Measurements from ENCODE around the gene EVI5. TPM values are rescaled to one million over a fixed set of nuclear protein-coding genes. Genes with fewer than 3 reads are reported as not detected.

EVI5 gene
- total RNA-seq, 1 donor from 2014 or later: 13.7 TPM

DNA sequence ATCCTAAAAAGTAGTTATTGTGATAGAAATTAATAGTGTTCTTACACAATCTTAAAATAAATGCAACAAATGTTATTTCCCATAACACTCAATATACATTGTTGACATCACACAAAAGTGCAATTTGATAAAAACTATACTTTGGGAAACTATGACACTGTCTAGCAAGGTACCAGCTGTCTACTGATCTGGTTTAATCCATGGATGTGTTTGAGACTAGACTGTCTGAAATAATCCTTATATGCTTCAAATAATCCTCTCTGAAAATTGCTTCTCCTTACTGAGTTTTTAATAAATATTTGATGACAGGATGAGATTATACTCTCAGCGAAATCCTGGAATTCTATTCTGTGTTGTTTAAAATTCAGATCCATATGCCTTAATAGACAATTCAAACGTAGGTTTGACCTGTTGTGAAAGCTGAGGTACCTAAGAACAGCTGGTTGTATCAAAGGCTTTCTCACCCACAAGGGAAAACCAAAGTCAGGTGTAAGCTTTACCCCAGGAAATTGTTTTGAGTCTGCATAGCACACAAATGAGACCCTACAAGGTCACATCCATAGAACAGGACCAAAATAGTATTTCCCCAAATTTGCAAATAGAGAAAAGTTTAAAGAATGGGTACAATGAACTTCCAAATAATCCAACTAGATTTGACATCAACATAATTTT, 289.4 kb downstream of the EVI5 start:
- no peak overlapping the region for H2AFZ ChIP-seq (replicated peaks)
- H3K4me3 ChIP-seq: no peak overlapping the region
- no peaks in the 10 kb centered on the region for H3K36me3 ChIP-seq
- peaks cover 14% of the 10 kb centered on the region for H3K27me3 ChIP-seq
- no peaks in the 10 kb centered on the region for H4K20me1 ChIP-seq (ENCODE audit: low read depth)
- no peak for DNase-seq (ENCODE audit: low spot score)
- H3K79me2 ChIP-seq (ENCODE audit: low read depth): no peaks in the 10 kb centered on the region
- H3K36me3 Mint-ChIP-seq: no peaks in the 10 kb centered on the region
- TF ChIP-seq CTCF (IDR thresholded peaks at IDR 0.05) (no peak), EZH2 (IDR thresholded peaks at IDR 0.05) (no peak), EZH2phosphoT487 (IDR thresholded peaks at IDR 0.05) (no peak)
- no peaks in the 10 kb centered on the region for H3F3A ChIP-seq (ENCODE audit: low read depth)
- peaks cover 5% of the 10 kb centered on the region for H3K27me3 Mint-ChIP-seq (ENCODE audit: insufficient read depth, low read depth)
- no peak overlapping the region for H3K4me2 ChIP-seq
- H3K9ac ChIP-seq: no peak overlapping the region
- H3K9me3 ChIP-seq (ENCODE audit: low read depth): no peaks in the 10 kb centered on the region
- no peaks in the 10 kb centered on the region for H3K4me1 Mint-ChIP-seq
- no peaks in the 10 kb centered on the region for H3K4me1 ChIP-seq
- H3K4me3 Mint-ChIP-seq: no peak overlapping the region
- no peaks in the 10 kb centered on the region for H3K9me3 Mint-ChIP-seq
- no peak overlapping the region for H3K27ac ChIP-seq
- H3K27ac Mint-ChIP-seq: no peak overlapping the region

GRCh38 chr1:92494485-92495141, 290.3 kb downstream of the EVI5 start:
- H3K4me1 ChIP-seq: no peaks in the 10 kb centered on the region
- Mint-ChIP-seq H3K27me3 (ENCODE audit: insufficient read depth, low read depth) (peaks cover 6% of the 10 kb centered on the region), H3K9me3 (no peaks in the 10 kb centered on the region), H3K4me3 (no peak overlapping the region), H3K27ac (no peak overlapping the region), H3K36me3 (no peaks in the 10 kb centered on the region), H3K4me1 (no peaks in the 10 kb centered on the region)
- H3K27ac ChIP-seq: no peak overlapping the region
- TF ChIP-seq EZH2 (IDR thresholded peaks at IDR 0.05): no peak
- no peak for TF ChIP-seq EZH2phosphoT487 (IDR thresholded peaks at IDR 0.05)
- TF ChIP-seq CTCF (IDR thresholded peaks at IDR 0.05): no peak
- no peaks in the 10 kb centered on the region for H3K36me3 ChIP-seq
- no peak overlapping the region for H2AFZ ChIP-seq (replicated peaks)
- H4K20me1 ChIP-seq (ENCODE audit: low read depth): no peaks in the 10 kb centered on the region
- peaks cover 23% of the 10 kb centered on the region for H3K27me3 ChIP-seq
- H3K79me2 ChIP-seq (ENCODE audit: low read depth): no peaks in the 10 kb centered on the region
- no peak overlapping the region for H3K9ac ChIP-seq
- no peaks in the 10 kb centered on the region for H3F3A ChIP-seq (ENCODE audit: low read depth)
- no peak overlapping the region for H3K4me2 ChIP-seq
- no peaks in the 10 kb centered on the region for H3K9me3 ChIP-seq (ENCODE audit: low read depth)
- H3K4me3 ChIP-seq: no peak overlapping the region
- DNase-seq (ENCODE audit: low spot score): no peak

GRCh38 chr1:92493139-92493538, 291.8 kb downstream of the EVI5 start:
- H3K4me3 Mint-ChIP-seq: no peak overlapping the region
- no peaks in the 10 kb centered on the region for H3K4me1 Mint-ChIP-seq
- Histone ChIP-seq H3K27me3 (peaks cover 38% of the 10 kb centered on the region), H3K27ac (no peak overlapping the region), H3K4me1 (no peaks in the 10 kb centered on the region), H3K36me3 (no peaks in the 10 kb centered on the region), H3K9ac (no peak overlapping the region), H3K79me2 (ENCODE audit: low read depth) (no peaks in the 10 kb centered on the region), H3F3A (ENCODE audit: low read depth) (no peaks in the 10 kb centered on the region), H2AFZ (replicated peaks) (no peak overlapping the region), H3K4me2 (no peak overlapping the region), H3K4me3 (no peak overlapping the region), H3K9me3 (ENCODE audit: low read depth) (no peaks in the 10 kb centered on the region), H4K20me1 (ENCODE audit: low read depth) (no peaks in the 10 kb centered on the region)
- no peak overlapping the region for H3K27ac Mint-ChIP-seq
- peaks cover 19% of the 10 kb centered on the region for H3K27me3 Mint-ChIP-seq (ENCODE audit: insufficient read depth, low read depth)
- DNase-seq (ENCODE audit: low spot score): no peak
- H3K9me3 Mint-ChIP-seq: no peaks in the 10 kb centered on the region
- no peaks in the 10 kb centered on the region for H3K36me3 Mint-ChIP-seq
- TF ChIP-seq EZH2 (IDR thresholded peaks at IDR 0.05): no peak
- no peak for TF ChIP-seq CTCF (IDR thresholded peaks at IDR 0.05)
- TF ChIP-seq EZH2phosphoT487 (IDR thresholded peaks at IDR 0.05): no peak

Data from neural progenitor cell (in vitro differentiated cells).